HCT116 (cell line): ENCODE results near the gene SCP2.

Source experiments
- CEBPB ChIP-seq: IDR thresholded peaks from 2 replicates; pipeline ENCODE4 v1.6.1; 2012; ENCODE audit warnings: low read depth
- CTCF ChIP-seq, 3 experiments: fragments of 200-600 bp in 1 of 3; sonication (generic) in 1 of 3; IDR thresholded peaks in 2 of 3; conservative IDR thresholded peaks in 1 of 3; 2 replicates each; pipeline ENCODE4 v1.5.1; 2012 to 2017; ENCODE audit warnings: low read depth in 2 of 3, low read length in 2 of 3, antibody characterized with exemption in 1 of 3, borderline replicate concordance in 1 of 3, control low read depth in 1 of 3, mild to moderate bottlenecking in 1 of 3, mixed read lengths in 1 of 3, mixed run types in 1 of 3, moderate library complexity in 1 of 3; ENCODE audit not compliant: insufficient read depth in 1 of 3
- EZH2 ChIP-seq: fragments of 200-600 bp; sonication (generic); IDR thresholded peaks from 2 replicates; pipeline ENCODE4 v1.6.1; 2017; ENCODE audit warnings: antibody characterized with exemption, mixed run types
- EZH2phosphoT487 ChIP-seq: fragments of 200-600 bp; IDR thresholded peaks from 2 replicates; pipeline ENCODE4 v1.6.1; 2018; ENCODE audit warnings: antibody characterized with exemption, borderline replicate concordance
- JUND ChIP-seq: IDR thresholded peaks from 2 replicates; pipeline ENCODE4 v1.6.1; 2012
- MAX ChIP-seq: IDR thresholded peaks from 2 replicates; pipeline ENCODE4 v1.6.1; 2012
- POLR2A ChIP-seq: IDR thresholded peaks from 2 replicates; pipeline ENCODE4 v1.7.0; 2011; ENCODE audit warnings: borderline replicate concordance; ENCODE audit not compliant: insufficient read depth, insufficient read length; ENCODE audit errors: extremely low read depth
- RAD21 ChIP-seq: IDR thresholded peaks from 2 replicates; pipeline ENCODE4 v1.6.1; 2012; ENCODE audit warnings: low read depth, mild to moderate bottlenecking
- SIN3A ChIP-seq: IDR thresholded peaks from 2 replicates; pipeline ENCODE4 v1.6.1; 2012; ENCODE audit warnings: low read depth
- SP1 ChIP-seq: IDR thresholded peaks from 2 replicates; pipeline ENCODE4 v1.6.1; 2012; ENCODE audit warnings: low read depth

GRCh38 chr1:52978045-52978444, 51.0 kb downstream of the SCP2 start:
- TF ChIP-seq CTCF (IDR thresholded peaks at IDR 0.05 in 2 of 3, conservative IDR thresholded peaks at IDR 0.05 in 1 of 3; ENCODE audit: borderline replicate concordance in 1 of 3, insufficient read depth in 1 of 3, low read depth in 2 of 3, low read length in 2 of 3) = no peak
- TF ChIP-seq EZH2phosphoT487 = no peak
- TF ChIP-seq EZH2 = no peak
- no peak for TF ChIP-seq SIN3A
- no peak for TF ChIP-seq CEBPB
- TF ChIP-seq SP1 = no peak
- TF ChIP-seq RAD21 = no peak
- no peak for TF ChIP-seq POLR2A
- TF ChIP-seq JUND = no peak
- TF ChIP-seq MAX = no peak
